T-helper 9 cell (primary cell): ENCODE data around the gene SEC16A.
A peak's percentile ranks its signal among the peaks of the same experiment; 100 is the strongest.

ENCODE experiments used
- DNase-seq: peaks from one replicate; pipeline ENCODE4 v3.0.0-alpha.2; 2020
- total RNA-seq, 2 donors: gene quantifications; one replicate each; lab custom pipeline; 2026; lab: John Stamatoyannopoulos, UW

SEC16A gene, protein sequence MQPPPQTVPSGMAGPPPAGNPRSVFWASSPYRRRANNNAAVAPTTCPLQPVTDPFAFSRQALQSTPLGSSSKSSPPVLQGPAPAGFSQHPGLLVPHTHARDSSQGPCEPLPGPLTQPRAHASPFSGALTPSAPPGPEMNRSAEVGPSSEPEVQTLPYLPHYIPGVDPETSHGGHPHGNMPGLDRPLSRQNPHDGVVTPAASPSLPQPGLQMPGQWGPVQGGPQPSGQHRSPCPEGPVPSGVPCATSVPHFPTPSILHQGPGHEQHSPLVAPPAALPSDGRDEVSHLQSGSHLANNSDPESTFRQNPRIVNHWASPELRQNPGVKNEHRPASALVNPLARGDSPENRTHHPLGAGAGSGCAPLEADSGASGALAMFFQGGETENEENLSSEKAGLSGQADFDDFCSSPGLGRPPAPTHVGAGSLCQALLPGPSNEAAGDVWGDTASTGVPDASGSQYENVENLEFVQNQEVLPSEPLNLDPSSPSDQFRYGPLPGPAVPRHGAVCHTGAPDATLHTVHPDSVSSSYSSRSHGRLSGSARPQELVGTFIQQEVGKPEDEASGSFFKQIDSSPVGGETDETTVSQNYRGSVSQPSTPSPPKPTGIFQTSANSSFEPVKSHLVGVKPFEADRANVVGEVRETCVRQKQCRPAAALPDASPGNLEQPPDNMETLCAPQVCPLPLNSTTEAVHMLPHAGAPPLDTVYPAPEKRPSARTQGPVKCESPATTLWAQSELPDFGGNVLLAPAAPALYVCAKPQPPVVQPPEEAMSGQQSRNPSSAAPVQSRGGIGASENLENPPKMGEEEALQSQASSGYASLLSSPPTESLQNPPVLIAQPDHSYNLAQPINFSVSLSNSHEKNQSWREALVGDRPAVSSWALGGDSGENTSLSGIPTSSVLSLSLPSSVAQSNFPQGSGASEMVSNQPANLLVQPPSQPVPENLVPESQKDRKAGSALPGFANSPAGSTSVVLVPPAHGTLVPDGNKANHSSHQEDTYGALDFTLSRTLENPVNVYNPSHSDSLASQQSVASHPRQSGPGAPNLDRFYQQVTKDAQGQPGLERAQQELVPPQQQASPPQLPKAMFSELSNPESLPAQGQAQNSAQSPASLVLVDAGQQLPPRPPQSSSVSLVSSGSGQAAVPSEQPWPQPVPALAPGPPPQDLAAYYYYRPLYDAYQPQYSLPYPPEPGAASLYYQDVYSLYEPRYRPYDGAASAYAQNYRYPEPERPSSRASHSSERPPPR (N-terminal part only)
- total RNA-seq, result 207 to 214 reads per million in 2 donors

- peak; percentile 100 for DNase-seq
These were observed at the start of gene SEC16A for GRCh38 chr9:136482793-136483588. TSS of gene SEC16A (minus strand) at chr9:136483040. CDS start at chr9:136477615, 5,425 bp downstream.

GRCh38 chr9:136531904-136532798, 49.3 kb upstream of the SEC16A start:
- no peak for DNase-seq

DNA sequence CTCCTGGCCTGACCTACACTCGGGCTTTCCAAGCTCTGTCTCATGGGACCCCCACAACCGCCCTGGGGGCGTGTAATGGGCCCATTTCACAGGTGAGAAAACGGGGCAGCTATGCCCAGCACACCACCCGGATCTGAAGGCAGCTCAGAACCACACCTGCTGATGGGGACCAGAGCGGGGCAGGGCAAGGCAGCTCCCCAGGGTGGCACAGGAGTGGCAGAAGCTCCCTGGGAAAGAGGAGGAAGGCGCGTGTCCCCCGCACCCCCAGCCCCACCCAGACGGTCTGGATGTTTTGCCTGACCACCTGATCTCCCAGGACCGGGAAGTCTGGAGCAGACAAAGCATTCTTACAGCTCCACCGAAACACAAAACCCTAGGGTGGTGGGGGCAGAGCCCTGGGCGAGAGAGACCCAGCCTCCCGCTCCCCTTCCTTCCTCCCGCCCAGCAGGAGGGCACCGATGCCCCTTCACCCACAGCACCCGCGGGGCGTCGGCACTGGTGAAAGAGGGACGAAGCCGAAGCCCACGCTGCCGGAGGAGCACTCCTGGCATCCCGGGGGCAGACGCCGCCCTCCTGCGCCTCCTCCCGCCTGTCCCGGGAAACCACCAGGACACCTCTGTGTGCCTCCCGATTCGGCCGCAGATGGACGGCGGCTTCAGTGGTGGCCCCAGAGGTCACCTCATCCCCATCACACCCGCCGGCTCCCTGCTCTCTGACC, 48.5 kb upstream of the SEC16A start:
- no peak for DNase-seq

GRCh38 chr9:136530461-136531089, 47.7 kb upstream of the SEC16A start:
- no peak for DNase-seq

DNA sequence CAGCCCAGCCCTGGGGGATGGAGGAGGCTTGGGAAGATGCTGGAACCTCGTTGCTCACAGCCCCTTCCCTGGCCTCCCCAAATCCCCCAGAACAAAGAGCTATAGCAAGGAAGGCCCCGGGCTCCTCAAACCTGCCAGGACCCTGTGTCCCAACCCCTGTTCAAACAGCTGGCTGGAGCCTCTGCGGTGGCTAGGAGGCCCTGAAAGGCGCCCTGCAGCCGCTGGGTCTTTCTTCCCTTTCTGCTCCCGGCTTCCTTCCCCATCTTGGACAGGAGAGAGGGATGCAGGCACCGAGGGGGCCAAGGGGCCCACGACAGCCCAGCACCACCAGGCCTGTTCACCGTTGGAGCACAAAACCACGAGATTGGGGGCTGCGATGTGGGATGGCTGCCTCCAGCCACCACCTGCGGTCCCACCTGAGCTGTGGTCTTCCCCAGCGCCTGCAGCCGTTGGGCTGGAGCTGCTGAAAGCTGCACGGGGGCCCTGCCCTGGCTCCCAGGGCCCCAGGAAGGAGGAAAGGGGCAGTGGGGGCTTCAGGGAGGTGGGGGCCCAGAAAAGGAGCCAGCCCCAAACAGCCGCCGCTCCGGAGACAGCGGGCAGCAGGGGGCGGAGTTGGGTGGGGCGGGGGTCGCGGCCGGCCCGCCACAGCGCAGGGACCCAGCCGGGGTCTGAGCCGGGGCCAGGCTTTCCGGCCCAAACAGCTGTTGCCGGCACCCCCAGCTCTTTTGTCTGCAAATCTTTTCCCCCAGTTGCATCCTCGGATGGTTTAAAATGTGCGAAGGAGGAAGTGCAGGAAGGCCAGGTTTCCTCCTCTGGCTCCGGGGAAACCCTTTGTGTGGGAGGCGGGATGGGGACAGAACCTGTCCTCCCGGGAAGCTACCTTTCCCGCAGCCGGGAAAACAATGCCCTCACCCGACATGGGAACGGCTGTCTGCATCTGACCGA, 46.9 kb upstream of the SEC16A start:
- no peak for DNase-seq

GRCh38 chr9:136528716-136529341, 46.0 kb upstream of the SEC16A start:
- DNase-seq, result no peak

DNA sequence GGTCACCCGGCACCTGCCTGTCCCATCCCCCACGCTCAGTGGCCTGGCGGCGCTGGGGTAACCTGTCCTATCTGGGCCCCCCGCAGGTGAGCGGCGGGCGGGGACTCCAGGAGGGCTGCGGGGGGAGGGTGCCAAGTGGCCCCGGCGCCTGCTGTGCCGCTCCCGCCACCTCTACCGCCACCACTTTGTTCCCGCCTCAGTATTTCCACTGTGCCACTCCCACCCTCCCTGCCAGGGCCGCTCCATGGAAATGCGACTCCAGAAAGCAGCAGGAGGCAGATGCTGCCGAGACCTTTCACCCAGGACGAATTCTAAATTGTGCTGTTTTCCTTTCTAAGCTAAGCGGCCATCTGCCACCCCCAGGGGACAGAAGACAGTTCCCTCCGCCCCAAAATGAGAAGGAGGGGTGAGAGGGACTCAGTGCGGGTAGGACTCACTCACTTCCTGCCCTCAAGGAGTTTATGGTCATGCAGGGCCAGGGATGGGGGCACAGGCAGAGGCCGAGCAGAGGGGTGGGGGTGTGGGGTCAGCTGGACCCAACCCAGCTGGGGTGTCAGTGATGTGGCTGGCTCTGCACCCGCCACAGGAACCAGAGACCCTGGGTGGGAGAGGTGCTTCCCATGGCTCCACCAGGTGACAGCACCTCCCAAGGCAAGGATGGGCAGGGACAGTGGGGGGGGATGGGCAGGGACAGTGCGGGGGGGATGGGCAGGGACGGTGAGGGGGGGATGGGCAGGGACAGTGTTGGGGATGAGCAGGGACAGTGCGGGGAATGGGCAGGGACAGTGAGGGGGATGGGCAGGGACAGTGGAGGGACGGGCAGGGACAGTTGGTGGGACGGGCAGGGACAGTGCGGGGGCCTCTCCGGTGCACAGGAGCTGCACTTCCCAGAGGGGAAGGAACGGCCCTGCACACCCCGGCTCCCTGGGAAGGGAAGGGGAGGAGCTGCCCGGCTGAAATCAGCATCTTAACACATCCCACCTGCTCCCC, 45.2 kb upstream of the SEC16A start:
- DNase-seq, result no peak

GRCh38 chr9:136527131-136527530, 44.3 kb upstream of the SEC16A start:
- no peak for DNase-seq

DNA sequence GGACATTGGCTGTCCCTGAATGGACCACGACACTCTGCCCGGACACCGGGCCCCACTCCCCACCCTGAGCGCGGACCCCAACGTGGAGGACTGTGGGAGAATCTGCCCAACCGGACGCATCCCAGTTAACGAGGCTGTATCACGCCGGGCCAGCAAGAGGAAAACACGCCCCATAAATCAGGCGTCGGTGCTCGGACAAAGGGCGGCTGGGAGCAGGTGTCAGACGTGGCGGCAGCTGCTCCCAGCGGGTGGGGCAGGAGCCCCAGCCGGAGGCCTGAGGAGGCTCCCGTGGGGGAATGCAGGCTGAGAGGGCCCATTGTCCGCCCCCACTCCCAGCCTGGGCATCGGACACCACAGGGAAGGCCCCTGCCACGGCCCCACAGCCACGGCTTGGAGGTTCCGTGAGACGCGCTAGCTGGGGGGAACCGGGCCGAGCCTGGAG, 43.8 kb upstream of the SEC16A start:
- DNase-seq, result no peak

GRCh38 chr9:136525841-136526499, 43.1 kb upstream of the SEC16A start:
- no peak for DNase-seq

DNA sequence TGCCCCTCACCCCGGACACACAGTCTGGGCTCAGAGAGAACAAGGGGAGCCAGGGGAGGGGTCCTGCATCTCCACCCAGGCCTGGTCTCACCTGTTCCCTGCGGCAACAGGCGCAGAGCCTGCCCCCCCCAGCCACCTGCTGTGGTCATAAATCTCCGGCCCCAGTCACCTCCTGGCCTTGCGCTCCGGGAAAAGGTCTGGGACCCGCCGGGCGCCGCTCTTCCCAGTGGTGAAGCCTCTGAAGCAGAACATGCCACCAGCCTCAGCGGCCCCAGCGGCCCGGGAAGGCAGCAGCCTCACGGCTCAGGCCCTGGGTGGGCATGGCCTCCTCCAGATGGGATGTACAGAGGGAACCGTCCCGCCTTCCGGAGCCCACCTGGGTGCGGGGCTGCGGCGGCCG, 42.4 kb upstream of the SEC16A start:
- DNase-seq, result no peak

- DNase-seq, result no peak
These were observed 39.7 kb upstream of the SEC16A start for GRCh38 chr9:136522314-136523237.

DNA sequence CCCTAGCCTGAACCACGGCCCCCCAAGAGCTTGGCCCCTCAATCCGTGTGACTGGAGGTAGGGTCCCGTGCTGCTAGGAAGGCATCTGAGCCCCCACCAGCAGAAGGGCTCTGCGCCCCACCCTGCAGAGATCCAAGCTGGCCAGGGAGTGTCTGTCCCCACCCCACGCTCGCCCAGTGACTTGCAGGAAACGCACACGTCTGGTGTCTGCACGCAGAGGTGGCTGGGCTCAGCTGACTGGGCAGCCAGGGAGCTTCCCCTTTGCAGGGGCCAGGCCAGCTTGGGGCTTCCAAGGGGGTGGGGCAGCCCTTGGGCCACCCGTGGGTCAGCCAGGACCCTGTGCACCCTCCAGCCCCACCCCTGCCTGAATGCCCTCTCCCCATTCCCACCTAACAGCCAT, 38.7 kb upstream of the SEC16A start:
- no peak for DNase-seq

DNA sequence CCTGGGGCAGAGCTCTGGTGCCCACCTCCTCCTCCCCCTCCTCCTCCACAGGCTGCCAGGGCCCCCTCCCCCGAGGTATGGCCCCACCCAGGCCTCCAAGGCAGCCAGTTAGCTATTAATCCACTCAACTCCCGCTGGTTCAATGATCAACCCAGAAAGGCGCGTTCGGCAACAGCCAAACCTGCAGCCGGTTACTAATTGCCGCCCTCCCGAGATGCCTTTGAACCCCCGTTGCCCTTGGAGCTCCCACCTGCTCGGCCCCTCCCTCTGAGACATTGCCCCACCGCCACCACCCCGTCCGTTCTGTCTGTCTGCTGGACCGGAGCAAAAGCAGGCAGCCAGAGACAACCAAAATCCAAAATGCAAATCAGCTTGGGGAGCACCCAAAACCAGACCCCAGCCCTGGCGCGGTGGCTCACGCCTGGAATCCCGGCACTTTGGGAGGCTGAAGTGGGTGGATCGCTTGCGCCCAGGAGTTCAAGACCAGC, 37.3 kb upstream of the SEC16A start:
- DNase-seq, result no peak
